ENCODE measurements around the gene HNF4A.

The HNF4A gene

GRCh38 chr20:44442298-44443070 lies 87.0 kb downstream of the HNF4A start:
- DNase-seq (ENCODE audit: low read depth in 2 of 2) = no peak
- no peak for TF ChIP-seq CTCF (IDR thresholded peaks at IDR 0.05; ENCODE audit: low read depth, low read length)
- no peak overlapping the region for H3K4me3 ChIP-seq (replicated peaks in 1 of 2; ENCODE audit: low read depth in 2 of 2, low read length in 2 of 2)

- TF ChIP-seq CTCF (IDR thresholded peaks at IDR 0.05; ENCODE audit: low read depth, low read length) = no peak
Observed at GRCh38 chr20:44445742-44446710, 90.5 kb downstream of the HNF4A start.

GRCh38 chr20:44447827-44448419 lies 92.4 kb downstream of the HNF4A start:
- TF ChIP-seq CTCF (IDR thresholded peaks at IDR 0.05; ENCODE audit: low read depth, low read length) = no peak
- no peak for DNase-seq (ENCODE audit: low read depth in 2 of 2)
- no peak overlapping the region for H3K4me3 ChIP-seq (replicated peaks in 1 of 2; ENCODE audit: low read depth in 2 of 2, low read length in 2 of 2)

More at GRCh38 chr20:44445742-44446710, 90.5 kb downstream of the HNF4A start:
- no peak overlapping the region for H3K4me3 ChIP-seq (replicated peaks in 1 of 2; ENCODE audit: low read depth in 2 of 2, low read length in 2 of 2)
- no peak for DNase-seq (ENCODE audit: low read depth in 2 of 2)

GRCh38 chr20:44448753-44449546 lies 93.5 kb downstream of the HNF4A start:
- peak in 1 of 2 donors; percentile 28 for DNase-seq (ENCODE audit: low read depth in 2 of 2)
- no peak overlapping the region for H3K4me3 ChIP-seq (replicated peaks in 1 of 2; ENCODE audit: low read depth in 2 of 2, low read length in 2 of 2)
- peak; percentile 40 for TF ChIP-seq CTCF (IDR thresholded peaks at IDR 0.05; ENCODE audit: low read depth, low read length)

GRCh38 chr20:44449864-44450263 lies 94.4 kb downstream of the HNF4A start:
- TF ChIP-seq CTCF (IDR thresholded peaks at IDR 0.05; ENCODE audit: low read depth, low read length) = no peak
- no peak for DNase-seq (ENCODE audit: low read depth in 2 of 2)
- no peak overlapping the region for H3K4me3 ChIP-seq (replicated peaks in 1 of 2; ENCODE audit: low read depth in 2 of 2, low read length in 2 of 2)

All from cardiac fibroblast (primary cell).